A673 (cell line): ENCODE measurements around the gene AAGAB.

Source experiments
- EZH2 ChIP-seq: fragments of 200-600 bp; sonication (generic); IDR thresholded peaks from 2 replicates; pipeline ENCODE4 v1.6.1; 2017; ENCODE audit warnings: borderline replicate concordance, low read depth, mild to moderate bottlenecking, mixed read lengths, antibody characterized with exemption, low read length; ENCODE audit not compliant: poor library complexity, severe bottlenecking
- TF ChIP-seq, protein P1 (sequence below): fragments of 300-800, 200-600 bp; sonication (generic); conservative IDR thresholded peaks from 2 replicates; pipeline ENCODE4 v1.5.1; 2017; ENCODE audit warnings: low read depth, mild to moderate bottlenecking, antibody characterized with exemption, low read length, moderate library complexity, mixed read lengths

DNA sequence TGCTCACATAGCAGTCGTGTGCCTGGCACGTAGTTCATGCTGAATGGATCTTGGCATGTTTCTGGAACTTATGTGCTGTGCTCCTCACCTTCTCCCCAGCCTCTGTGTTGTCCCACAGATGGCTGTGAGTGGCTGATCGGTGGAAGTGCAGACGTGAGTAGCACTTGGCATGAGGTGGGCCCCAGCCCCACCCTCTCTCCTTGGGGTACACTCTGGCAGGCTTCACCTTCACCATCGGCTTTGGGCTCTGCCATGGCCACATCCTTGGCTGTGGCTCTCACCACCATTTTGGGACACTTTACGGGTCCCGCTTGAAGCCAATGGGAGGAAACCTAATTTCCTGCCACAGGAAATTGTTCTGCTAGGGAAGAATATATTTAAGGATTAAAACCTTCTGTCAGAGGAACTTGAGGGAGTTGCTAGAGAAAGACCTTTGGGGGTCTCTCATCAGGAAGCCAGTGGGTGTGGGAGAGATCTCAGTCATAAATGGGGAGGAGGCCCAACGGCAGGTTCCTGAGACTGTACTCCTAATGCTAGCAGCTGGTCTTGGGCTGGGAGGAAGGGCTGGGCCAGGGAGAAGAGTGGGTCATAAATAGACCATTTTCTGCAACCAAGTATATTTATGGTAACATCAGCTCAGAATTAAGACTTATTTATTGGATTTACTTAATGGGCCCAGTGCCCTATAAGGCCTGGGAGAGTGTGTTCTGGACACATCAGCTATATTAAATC is 96.8 kb downstream of the AAGAB start:
- TF ChIP-seq, protein P1, sequence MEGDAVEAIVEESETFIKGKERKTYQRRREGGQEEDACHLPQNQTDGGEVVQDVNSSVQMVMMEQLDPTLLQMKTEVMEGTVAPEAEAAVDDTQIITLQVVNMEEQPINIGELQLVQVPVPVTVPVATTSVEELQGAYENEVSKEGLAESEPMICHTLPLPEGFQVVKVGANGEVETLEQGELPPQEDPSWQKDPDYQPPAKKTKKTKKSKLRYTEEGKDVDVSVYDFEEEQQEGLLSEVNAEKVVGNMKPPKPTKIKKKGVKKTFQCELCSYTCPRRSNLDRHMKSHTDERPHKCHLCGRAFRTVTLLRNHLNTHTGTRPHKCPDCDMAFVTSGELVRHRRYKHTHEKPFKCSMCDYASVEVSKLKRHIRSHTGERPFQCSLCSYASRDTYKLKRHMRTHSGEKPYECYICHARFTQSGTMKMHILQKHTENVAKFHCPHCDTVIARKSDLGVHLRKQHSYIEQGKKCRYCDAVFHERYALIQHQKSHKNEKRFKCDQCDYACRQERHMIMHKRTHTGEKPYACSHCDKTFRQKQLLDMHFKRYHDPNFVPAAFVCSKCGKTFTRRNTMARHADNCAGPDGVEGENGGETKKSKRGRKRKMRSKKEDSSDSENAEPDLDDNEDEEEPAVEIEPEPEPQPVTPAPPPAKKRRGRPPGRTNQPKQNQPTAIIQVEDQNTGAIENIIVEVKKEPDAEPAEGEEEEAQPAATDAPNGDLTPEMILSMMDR, result no peak
- TF ChIP-seq EZH2, result no peak
